ENCODE measurements around the gene CSNK1G3. TPM values are rescaled to one million over a fixed set of nuclear protein-coding genes. Genes with fewer than 3 reads are reported as not detected.

CSNK1G3 gene
- polyA plus RNA-seq, 1 donor (not counting 4 experiments of a cell fraction or from before 2014, with no cell fraction given) = 34.0 TPM

- FAIRE-seq = no peak
- no peak overlapping the region for H3K4me2 ChIP-seq (ENCODE audit: control insufficient read depth, extremely low read depth, insufficient read depth, low read depth, low read length)
- dilution Hi-C loops (cut with MboI; ENCODE audit: extremely low pct_ligation_motif_present, low sequenced_read_pairs) = loop anchor here (10.0 kb wide), 1 partner anchor 370 kb away; no protein-coding TSS in a partner anchor
Observed at GRCh38 chr5:123664961-123665360, 153.0 kb downstream of the CSNK1G3 start.

GRCh38 chr5:123665822-123666371 lies 153.9 kb downstream of the CSNK1G3 start:
- Histone ChIP-seq H3K4me3 (ENCODE audit: control insufficient read depth in 2 of 3, extremely low read depth in 1 of 3, insufficient read depth in 2 of 3, low read depth in 1 of 3, low read length in 3 of 3) (no peak overlapping the region), H3K27ac (ENCODE audit: control insufficient read depth, insufficient read depth, low read length) (no peak overlapping the region), H4K20me1 (ENCODE audit: control insufficient read depth, extremely low read depth, insufficient read depth, low read length) (no peaks in the 10 kb centered on the region), H3K27me3 (ENCODE audit: control insufficient read depth, extremely low read depth, insufficient read depth, low read length) (no peaks in the 10 kb centered on the region), H3K4me1 (ENCODE audit: control insufficient read depth, extremely low read depth, insufficient read depth, low read length) (no peaks in the 10 kb centered on the region), H3K9ac (ENCODE audit: control insufficient read depth, extremely low read depth, insufficient read depth, low read length) (no peak overlapping the region), H3K9me1 (ENCODE audit: control insufficient read depth, extremely low read depth, insufficient read depth, low read length) (no peaks in the 10 kb centered on the region), H2AFZ (ENCODE audit: control insufficient read depth, low read length) (no peak overlapping the region), H3K36me3 (ENCODE audit: control insufficient read depth in 2 of 2, extremely low read depth in 1 of 2, insufficient read depth in 2 of 2, low read length in 2 of 2) (no peaks in the 10 kb centered on the region), H3K79me2 (ENCODE audit: control insufficient read depth, insufficient read depth, low read length) (no peaks in the 10 kb centered on the region), H3K9me3 (ENCODE audit: control insufficient read depth, low read depth, low read length) (no peaks in the 10 kb centered on the region), H3K4me2 (ENCODE audit: control insufficient read depth, extremely low read depth, insufficient read depth, low read depth, low read length) (no peak overlapping the region)
- dilution Hi-C loops (cut with MboI; ENCODE audit: extremely low pct_ligation_motif_present, low sequenced_read_pairs) = loop anchor here (10.0 kb wide), 1 partner anchor 369 kb away; no protein-coding TSS in a partner anchor
- no peak for DNase-seq (ENCODE audit: low read depth, low spot score)
- no peak for TF ChIP-seq CTCF (optimal IDR thresholded peaks at IDR 0.05 in 1 of 3, IDR thresholded peaks at IDR 0.05 in 1 of 3, conservative IDR thresholded peaks at IDR 0.05 in 1 of 3; ENCODE audit: extremely low read depth in 1 of 3, insufficient read depth in 2 of 3, low read length in 3 of 3)
- no peak for TF ChIP-seq EZH2 (IDR thresholded peaks at IDR 0.05; ENCODE audit: low read length)
- no peak for FAIRE-seq

More at GRCh38 chr5:123664961-123665360, 153.0 kb downstream of the CSNK1G3 start:
- Histone ChIP-seq H3K9me3 (ENCODE audit: control insufficient read depth, low read depth, low read length) (no peaks in the 10 kb centered on the region), H4K20me1 (ENCODE audit: control insufficient read depth, extremely low read depth, insufficient read depth, low read length) (no peaks in the 10 kb centered on the region), H3K4me1 (ENCODE audit: control insufficient read depth, extremely low read depth, insufficient read depth, low read length) (no peaks in the 10 kb centered on the region), H2AFZ (ENCODE audit: control insufficient read depth, low read length) (no peak overlapping the region), H3K9ac (ENCODE audit: control insufficient read depth, extremely low read depth, insufficient read depth, low read length) (no peak overlapping the region), H3K79me2 (ENCODE audit: control insufficient read depth, insufficient read depth, low read length) (no peaks in the 10 kb centered on the region), H3K27me3 (ENCODE audit: control insufficient read depth, extremely low read depth, insufficient read depth, low read length) (no peaks in the 10 kb centered on the region), H3K27ac (ENCODE audit: control insufficient read depth, insufficient read depth, low read length) (no peak overlapping the region), H3K4me3 (ENCODE audit: control insufficient read depth in 2 of 3, extremely low read depth in 1 of 3, insufficient read depth in 2 of 3, low read depth in 1 of 3, low read length in 3 of 3) (no peak overlapping the region), H3K36me3 (ENCODE audit: control insufficient read depth in 2 of 2, extremely low read depth in 1 of 2, insufficient read depth in 2 of 2, low read length in 2 of 2) (no peaks in the 10 kb centered on the region), H3K9me1 (ENCODE audit: control insufficient read depth, extremely low read depth, insufficient read depth, low read length) (no peaks in the 10 kb centered on the region)
- TF ChIP-seq CTCF (optimal IDR thresholded peaks at IDR 0.05 in 1 of 3, IDR thresholded peaks at IDR 0.05 in 1 of 3, conservative IDR thresholded peaks at IDR 0.05 in 1 of 3; ENCODE audit: extremely low read depth in 1 of 3, insufficient read depth in 2 of 3, low read length in 3 of 3) = no peak
- TF ChIP-seq EZH2 (IDR thresholded peaks at IDR 0.05; ENCODE audit: low read length) = no peak
- no peak for DNase-seq (ENCODE audit: low read depth, low spot score)

Other genes starting within 250 kb of the CSNK1G3 start
- gene CEP120, start 88.8 kb upstream of the CSNK1G3 start, polyA plus RNA-seq = 8.4 to 11.7 TPM (median 10.8 TPM) in 3 replicates

Data from keratinocyte (primary cell).